Fibroblast of peridontal ligament (primary cell): ENCODE data around the gene XPO4.

Experiments
- DNase-seq: peaks from one replicate; pipeline ENCODE4 v3.0.0-alpha.2; 2010; ENCODE audit errors: extremely low read depth

XPO4 gene

GRCh38 chr13:20828539-20829364 lies 73.8 kb downstream of the XPO4 start:
- peak; percentile 81 for DNase-seq

GRCh38 chr13:20826843-20827560 lies 75.5 kb downstream of the XPO4 start:
- DNase-seq: peak; percentile 18

GRCh38 chr13:20826301-20826700 lies 76.2 kb downstream of the XPO4 start:
- DNase-seq: no peak

- DNase-seq: no peak
Measured at GRCh38 chr13:20825477-20825875, 77.1 kb downstream of the XPO4 start.

- peak; percentile 18 for DNase-seq
Measured at GRCh38 chr13:20824762-20825476, 77.6 kb downstream of the XPO4 start.

GRCh38 chr13:20823071-20823470 lies 79.5 kb downstream of the XPO4 start:
- DNase-seq: peak; percentile 9

GRCh38 chr13:20822406-20822805 lies 80.1 kb downstream of the XPO4 start:
- DNase-seq: no peak

GRCh38 chr13:20819715-20820114 lies 82.8 kb downstream of the XPO4 start:
- no peak for DNase-seq

- DNase-seq: no peak
Measured at GRCh38 chr13:20815464-20815863, 87.1 kb downstream of the XPO4 start.

GRCh38 chr13:20814224-20814910 lies 88.2 kb downstream of the XPO4 start:
- DNase-seq: peak; percentile 93

GRCh38 chr13:20812890-20813289 lies 89.7 kb downstream of the XPO4 start:
- DNase-seq: no peak

GRCh38 chr13:20810808-20811207 lies 91.7 kb downstream of the XPO4 start:
- DNase-seq: no peak

- no peak for DNase-seq
Measured at GRCh38 chr13:20808874-20809273, 93.7 kb downstream of the XPO4 start.

GRCh38 chr13:20803180-20803965 lies 99.2 kb downstream of the XPO4 start:
- DNase-seq: no peak

GRCh38 chr13:20801707-20802106 lies 100.8 kb downstream of the XPO4 start:
- DNase-seq: no peak

- DNase-seq: peak; percentile 25
Measured at GRCh38 chr13:20799726-20800416, 102.7 kb downstream of the XPO4 start.

GRCh38 chr13:20798027-20798426 lies 104.5 kb downstream of the XPO4 start:
- DNase-seq: no peak

GRCh38 chr13:20796791-20797508 lies 105.6 kb downstream of the XPO4 start:
- DNase-seq: peak; percentile 54

GRCh38 chr13:20789665-20790064 lies 112.9 kb downstream of the XPO4 start:
- DNase-seq: no peak

GRCh38 chr13:20788312-20788711 lies 114.2 kb downstream of the XPO4 start:
- no peak for DNase-seq
